DOHH2 (cell line): ENCODE results near the gene NDNF.

Experiments
- H3F3A ChIP-seq: fragments of 200-600 bp; sonication (generic), shearing (Covaris generic); 2 replicates; pipeline ENCODE4 v1.6.0; 2016; ENCODE audit warnings: antibody characterized with exemption, mild to moderate bottlenecking; ENCODE audit not compliant: control insufficient read depth, insufficient read depth
- H3K27ac ChIP-seq: fragments of 200-600 bp; sonication (generic); 2 replicates; pipeline ENCODE4 v1.5.1; 2014; ENCODE audit warnings: low read depth, mild to moderate bottlenecking, low read length, moderate library complexity
- H3K27me3 ChIP-seq: fragments of 200-600 bp; sonication (generic); 2 replicates; pipeline ENCODE4 v1.6.1; 2014; ENCODE audit warnings: mild to moderate bottlenecking, low read length, mixed read lengths; ENCODE audit not compliant: control insufficient read depth
- H3K36me3 ChIP-seq: fragments of 200-600 bp; sonication (generic); 2 replicates; pipeline ENCODE4 v1.6.1; 2014; ENCODE audit warnings: mild to moderate bottlenecking, low read length, moderate library complexity, mixed read lengths; ENCODE audit not compliant: control insufficient read depth
- H3K4me1 ChIP-seq: fragments of 200-600 bp; sonication (generic); 2 replicates; pipeline ENCODE4 v1.6.1; 2014; ENCODE audit warnings: mild to moderate bottlenecking, low read length, mixed read lengths; ENCODE audit not compliant: control insufficient read depth
- H3K4me2 ChIP-seq: fragments of 200-600 bp; sonication (generic); 2 replicates; pipeline ENCODE4 v1.6.0; 2014; ENCODE audit warnings: mild to moderate bottlenecking, low read length, moderate library complexity
- H3K4me3 ChIP-seq: fragments of 200-600 bp; sonication (generic); 2 replicates; pipeline ENCODE4 v1.5.1; 2014; ENCODE audit warnings: mild to moderate bottlenecking, low read length, mixed read lengths
- H3K79me2 ChIP-seq: fragments of 200-600 bp; sonication (generic); 2 replicates; pipeline ENCODE4 v1.6.1; 2014; ENCODE audit warnings: mild to moderate bottlenecking, low read length, mixed read lengths; ENCODE audit not compliant: control insufficient read depth
- H3K9me2 ChIP-seq: fragments of 200-600 bp; sonication (generic); replicated peaks from 2 replicates; pipeline ENCODE4 v1.6.1; 2014; ENCODE audit warnings: mild to moderate bottlenecking, low read length, mixed read lengths; ENCODE audit not compliant: control insufficient read depth
- H3K9me3 ChIP-seq: fragments of 200-600 bp; sonication (generic); 2 replicates; pipeline ENCODE4 v1.6.1; 2014; ENCODE audit warnings: antibody characterized with exemption, low read length, mixed read lengths; ENCODE audit not compliant: control insufficient read depth, insufficient read depth
- H4K20me1 ChIP-seq: fragments of 200-600 bp; sonication (generic); 2 replicates; pipeline ENCODE4 v1.6.0; 2014; ENCODE audit warnings: low read depth, mild to moderate bottlenecking, antibody characterized with exemption, low read length, moderate library complexity; ENCODE audit not compliant: control insufficient read depth, insufficient read depth
- CTCF ChIP-seq: fragments of 200-600 bp; sonication (generic); IDR thresholded peaks from one replicate; pipeline ENCODE4 v1.5.1; 2014; ENCODE audit warnings: antibody characterized with exemption, mild to moderate bottlenecking, low read depth, low read length; ENCODE audit not compliant: poor library complexity, severe bottlenecking
- EZH2phosphoT487 ChIP-seq: fragments of 200-600 bp; sonication (generic); IDR thresholded peaks from 2 replicates; pipeline ENCODE4 v1.6.1; 2017; ENCODE audit warnings: borderline replicate concordance, mild to moderate bottlenecking, antibody characterized with exemption, low read length, moderate library complexity, mixed read lengths

The NDNF gene

GRCh38 chr4:121015421-121015820 is 56.9 kb downstream of the NDNF start:
- H3K4me1 ChIP-seq, result no peaks in the 10 kb centered on the region
- no peaks in the 10 kb centered on the region for H3K9me3 ChIP-seq
- no peaks in the 10 kb centered on the region for H4K20me1 ChIP-seq
- H3K27ac ChIP-seq, result no peak overlapping the region
- H3F3A ChIP-seq, result no peaks in the 10 kb centered on the region
- H3K9me2 ChIP-seq, result no peaks in the 10 kb centered on the region
- no peaks in the 10 kb centered on the region for H3K79me2 ChIP-seq
- H3K27me3 ChIP-seq, result no peaks in the 10 kb centered on the region
- H3K4me2 ChIP-seq, result no peak overlapping the region
- H3K4me3 ChIP-seq, result no peak overlapping the region
- TF ChIP-seq CTCF (no peak), EZH2phosphoT487 (no peak)
- H3K36me3 ChIP-seq, result no peaks in the 10 kb centered on the region

GRCh38 chr4:121014544-121014943 is 57.8 kb downstream of the NDNF start:
- no peaks in the 10 kb centered on the region for H3K36me3 ChIP-seq
- H3K9me3 ChIP-seq, result no peaks in the 10 kb centered on the region
- no peaks in the 10 kb centered on the region for H3F3A ChIP-seq
- H3K9me2 ChIP-seq, result no peaks in the 10 kb centered on the region
- no peak for TF ChIP-seq EZH2phosphoT487
- no peak for TF ChIP-seq CTCF
- H3K4me1 ChIP-seq, result no peaks in the 10 kb centered on the region
- no peaks in the 10 kb centered on the region for H3K27me3 ChIP-seq
- no peak overlapping the region for H3K4me3 ChIP-seq
- H4K20me1 ChIP-seq, result no peaks in the 10 kb centered on the region
- no peak overlapping the region for H3K4me2 ChIP-seq
- H3K79me2 ChIP-seq, result no peaks in the 10 kb centered on the region
- no peak overlapping the region for H3K27ac ChIP-seq

- Histone ChIP-seq H4K20me1 (no peaks in the 10 kb centered on the region), H3K9me3 (no peaks in the 10 kb centered on the region), H3K9me2 (no peaks in the 10 kb centered on the region), H3F3A (no peaks in the 10 kb centered on the region), H3K27me3 (no peaks in the 10 kb centered on the region), H3K27ac (no peak overlapping the region), H3K4me3 (no peak overlapping the region), H3K4me1 (no peaks in the 10 kb centered on the region), H3K79me2 (no peaks in the 10 kb centered on the region), H3K36me3 (no peaks in the 10 kb centered on the region), H3K4me2 (no peak overlapping the region)
- TF ChIP-seq EZH2phosphoT487, result no peak
- no peak for TF ChIP-seq CTCF
These were observed 60.5 kb downstream of the NDNF start for GRCh38 chr4:121011780-121012340.

- no peaks in the 10 kb centered on the region for H3F3A ChIP-seq
- no peaks in the 10 kb centered on the region for H3K9me2 ChIP-seq
- H3K79me2 ChIP-seq, result no peaks in the 10 kb centered on the region
- H4K20me1 ChIP-seq, result no peaks in the 10 kb centered on the region
- H3K4me3 ChIP-seq, result no peak overlapping the region
- H3K9me3 ChIP-seq, result no peaks in the 10 kb centered on the region
- no peaks in the 10 kb centered on the region for H3K27me3 ChIP-seq
- TF ChIP-seq EZH2phosphoT487, result no peak
- TF ChIP-seq CTCF, result no peak
- no peaks in the 10 kb centered on the region for H3K36me3 ChIP-seq
- no peak overlapping the region for H3K4me2 ChIP-seq
- H3K4me1 ChIP-seq, result no peaks in the 10 kb centered on the region
- H3K27ac ChIP-seq, result no peak overlapping the region
These were observed 61.2 kb downstream of the NDNF start for GRCh38 chr4:121011138-121011537.
